Muscle of leg (tissue), 11 donors: Measurements from ENCODE around the gene EHMT1. TPM values are rescaled to one million over a fixed set of nuclear protein-coding genes. Genes with fewer than 3 reads are reported as not detected.

Experiments
- DNase-seq: peaks from one replicate; pipeline ENCODE4 v3.0.0; 2013
- H3K27ac ChIP-seq: one replicate; pipeline ENCODE4 v1.5.1; 2013; ENCODE audit warnings: mild to moderate bottlenecking, low read length, control low read depth
- H3K27me3 ChIP-seq: one replicate; pipeline ENCODE4 v1.6.1; 2013; ENCODE audit warnings: low read length; ENCODE audit not compliant: control insufficient read depth, insufficient read depth
- H3K36me3 ChIP-seq: one replicate; pipeline ENCODE4 v1.6.1; 2013; ENCODE audit warnings: low read length; ENCODE audit not compliant: control insufficient read depth, insufficient read depth
- H3K4me1 ChIP-seq: one replicate; pipeline ENCODE4 v1.6.1; 2013; ENCODE audit warnings: low read length; ENCODE audit not compliant: control insufficient read depth, insufficient read depth
- H3K4me3 ChIP-seq: one replicate; pipeline ENCODE4 v1.5.1; 2013; ENCODE audit warnings: low read length, control low read depth
- H3K9me3 ChIP-seq: replicated peaks from 2 replicates; pipeline ENCODE4 v1.6.1; 2013; ENCODE audit warnings: low read depth, low read length; ENCODE audit not compliant: control insufficient read depth
- WGBS: methylation state at CpG from one replicate; pipeline ENCODE4 v1.1.5; 2013; ENCODE audit warnings: missing lambda C conversion rate; ENCODE audit not compliant: insufficient coverage; 5-methylcytosine and 5-hydroxymethylcytosine counted together
- polyA plus RNA-seq, 8 donors: library from polyadenylated mRNA; unstranded; fragments of 120-200 nt; gene quantifications; one replicate each; pipeline versions ENCODE4 v1.2.1 to v1.2.3, GENCODE V29; 2013; ENCODE audit warnings: inconsistent platforms in 1 of 8, low replicate concordance in 1 of 8; ENCODE audit not compliant: insufficient read length in 8 of 8, insufficient read depth in 1 of 8
- total RNA-seq: library from RNA; stranded (reverse); fragments of 120-200 nt; gene quantifications from one replicate; pipeline ENCODE4 v1.2.4, GENCODE V29; 2013

EHMT1 gene
- total and polyA plus RNA-seq, 9 donors = 29.9 to 59.7 (median 47.7) TPM

DNA sequence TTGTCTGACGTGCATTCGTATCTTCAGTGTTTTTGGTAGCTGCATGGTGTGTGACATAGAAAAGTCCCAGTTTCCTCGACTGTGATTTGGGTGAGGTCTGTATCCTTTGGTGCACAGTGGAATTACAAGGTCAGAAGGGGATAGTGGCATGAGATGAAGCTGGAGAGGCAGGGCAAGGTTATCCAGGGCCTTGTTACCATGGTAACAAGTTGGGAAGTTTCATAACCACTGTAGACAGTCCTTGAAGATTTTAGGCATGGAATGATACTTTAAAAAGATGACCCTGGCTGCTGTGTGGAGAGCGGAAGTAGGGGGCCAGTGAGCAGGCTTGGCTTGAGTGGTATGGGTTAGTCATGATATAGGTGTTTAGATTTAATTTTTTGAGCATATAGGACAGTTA is 11.9 kb downstream of the EHMT1 start:
- H3K36me3 ChIP-seq = no peaks in the 10 kb centered on the region
- no peak for DNase-seq
- H3K4me1 ChIP-seq = peaks cover 5% of the 10 kb centered on the region
- H3K9me3 ChIP-seq = no peaks in the 10 kb centered on the region
- H3K4me3 ChIP-seq = no peak overlapping the region
- no peaks in the 10 kb centered on the region for H3K27me3 ChIP-seq
- H3K27ac ChIP-seq = no peak overlapping the region
- 88% methylated on average over 3 of the region's 4 CpGs for WGBS

DNA sequence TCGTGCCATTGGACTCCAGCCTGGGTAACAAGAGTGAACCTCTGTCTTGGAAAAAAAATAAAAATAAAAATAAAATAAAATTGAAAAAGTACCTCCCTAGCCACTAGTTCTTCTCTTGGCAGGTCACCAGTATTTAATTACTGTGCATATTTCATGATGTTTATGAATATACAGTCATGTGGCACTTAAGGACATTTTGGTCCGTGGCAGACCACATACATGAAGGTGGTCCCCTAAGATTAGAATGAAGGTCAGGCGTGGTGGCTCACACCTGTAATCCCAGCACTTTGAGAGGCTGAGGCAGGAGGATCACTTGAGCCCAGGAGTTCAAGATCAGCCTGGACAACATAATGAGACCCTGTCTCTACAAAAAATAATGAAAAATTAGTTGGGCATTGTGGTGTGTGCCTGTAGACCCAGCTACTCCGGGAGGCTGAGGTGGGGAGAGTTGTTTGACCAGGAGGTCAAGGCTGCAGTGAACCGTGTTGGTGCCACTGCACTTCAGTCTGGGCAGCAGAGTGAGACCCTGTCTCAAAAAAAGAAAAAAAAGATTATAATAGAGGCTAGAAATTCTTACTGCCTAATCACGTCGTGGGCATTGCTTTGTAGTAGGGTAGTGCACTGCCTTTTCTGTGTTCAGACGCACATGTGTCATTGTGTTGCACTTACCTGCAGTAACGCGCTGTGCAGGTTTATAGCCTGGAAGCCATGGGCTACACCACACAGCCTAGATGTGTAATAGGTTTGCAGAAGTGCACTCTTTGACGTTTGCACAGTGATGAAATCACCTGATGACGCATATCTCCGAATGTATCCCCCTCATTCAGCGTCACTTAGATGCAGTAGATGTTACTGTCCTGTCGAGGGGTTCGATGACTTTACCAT is 12.8 kb downstream of the EHMT1 start:
- peaks cover 5% of the 10 kb centered on the region for H3K4me1 ChIP-seq

DNA sequence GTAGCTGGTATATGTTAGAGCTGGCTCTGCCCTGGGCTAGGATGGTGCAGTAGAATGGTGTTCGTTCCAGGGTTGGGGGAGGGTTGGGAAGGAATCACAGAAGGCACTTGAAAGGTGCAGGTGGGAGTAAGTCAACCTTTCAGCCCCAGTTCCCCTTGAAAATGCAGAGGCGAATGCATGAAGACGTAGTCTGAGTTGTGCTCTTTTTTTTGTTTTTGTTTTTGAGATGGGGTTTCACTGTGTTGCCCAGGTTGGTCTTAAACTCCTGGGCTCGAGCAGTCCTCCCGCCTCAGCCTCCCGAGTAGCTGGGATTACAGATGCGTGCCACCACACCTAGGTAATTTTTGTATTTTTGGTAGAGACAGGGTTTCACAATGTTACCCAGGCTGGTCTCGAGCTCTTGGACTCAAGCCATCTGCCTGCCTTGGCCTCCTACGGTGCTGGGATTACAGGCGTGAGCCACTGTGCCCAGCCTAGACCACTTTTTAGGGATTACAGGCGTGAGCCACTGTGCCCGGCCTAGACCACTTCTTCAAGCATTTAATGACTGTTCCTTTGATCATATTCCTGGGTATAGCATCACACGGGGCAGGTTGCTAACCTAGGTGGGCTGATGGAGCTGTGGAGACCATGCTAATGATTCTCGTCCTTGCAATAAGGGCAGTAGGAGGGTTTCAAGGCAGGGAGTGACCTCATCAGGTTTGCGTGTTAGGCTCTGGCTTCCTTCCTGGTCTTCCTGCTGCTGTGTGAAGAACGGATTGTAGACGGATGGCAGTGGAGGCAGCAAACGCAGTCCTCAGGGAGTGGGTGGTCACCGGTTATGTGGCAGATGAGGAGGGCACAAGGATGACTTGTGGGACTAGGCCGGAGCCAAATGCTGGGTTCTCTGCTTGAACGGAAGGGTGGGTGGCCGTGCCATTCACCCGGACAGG is 13.7 kb downstream of the EHMT1 start:
- Histone ChIP-seq H3K4me3 (no peak overlapping the region), H3K36me3 (no peaks in the 10 kb centered on the region), H3K27me3 (no peaks in the 10 kb centered on the region), H3K9me3 (no peaks in the 10 kb centered on the region), H3K27ac (no peak overlapping the region), H3K4me1 (peaks cover 5% of the 10 kb centered on the region)
- DNase-seq = no peak
- WGBS = 69% methylated on average over 18 of the region's 23 CpGs

More for the DNA sequence above, 12.8 kb downstream of the EHMT1 start:
- H3K9me3 ChIP-seq = no peaks in the 10 kb centered on the region
- H3K4me3 ChIP-seq = no peak overlapping the region
- no peaks in the 10 kb centered on the region for H3K36me3 ChIP-seq
- 91% methylated on average over 8 of the region's 16 CpGs for WGBS
- H3K27me3 ChIP-seq = no peaks in the 10 kb centered on the region
- no peak overlapping the region for H3K27ac ChIP-seq
- DNase-seq = no peak

DNA sequence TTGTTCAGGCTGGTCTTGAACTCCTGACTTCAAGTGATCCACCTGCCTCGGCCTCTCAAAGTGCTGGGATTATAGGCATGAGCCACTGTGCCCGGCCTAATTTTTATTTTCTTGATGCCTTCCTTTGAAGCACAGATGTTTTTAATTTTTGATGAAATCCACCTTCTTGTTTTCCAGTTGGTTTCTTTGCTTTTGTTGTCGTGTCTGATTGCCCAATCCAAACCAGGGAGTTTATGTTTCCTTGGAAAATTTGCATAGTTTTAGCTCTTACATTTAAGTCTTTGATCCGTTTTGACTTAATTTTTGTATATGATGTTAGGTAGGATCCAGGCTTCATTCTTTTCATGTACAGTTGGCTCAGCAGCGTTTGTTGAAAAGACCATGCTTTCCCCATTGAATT is 15.2 kb downstream of the EHMT1 start:
- H3K36me3 ChIP-seq = no peaks in the 10 kb centered on the region
- no peaks in the 10 kb centered on the region for H3K27me3 ChIP-seq
- H3K4me1 ChIP-seq = peaks cover 2% of the 10 kb centered on the region
- H3K27ac ChIP-seq = no peak overlapping the region
- H3K4me3 ChIP-seq = no peak overlapping the region
- DNase-seq = no peak
- WGBS = 80% methylated on average over 1 of the region's 5 CpGs
- no peaks in the 10 kb centered on the region for H3K9me3 ChIP-seq

DNA sequence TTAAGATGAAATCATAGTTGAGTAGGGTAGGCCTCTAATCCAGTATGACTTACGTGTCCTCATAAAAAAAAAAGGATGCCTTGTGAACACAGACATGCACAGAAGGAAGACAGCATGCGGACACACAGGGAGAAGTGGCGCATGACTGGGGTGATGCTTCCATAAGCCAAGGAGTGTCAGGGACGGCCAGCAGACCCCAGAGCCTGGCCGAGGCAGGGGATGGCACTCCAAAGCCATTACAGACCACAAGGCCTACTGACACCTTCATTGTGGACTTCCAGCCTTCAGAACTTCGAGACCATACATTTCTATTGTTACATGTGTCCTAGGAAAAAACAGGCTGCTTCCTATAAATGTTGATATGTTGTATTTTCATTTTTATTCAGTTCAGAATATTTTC is 19.9 kb downstream of the EHMT1 start:
- Histone ChIP-seq H3K27ac (no peak overlapping the region), H3K4me3 (no peak overlapping the region), H3K9me3 (no peaks in the 10 kb centered on the region), H3K27me3 (no peaks in the 10 kb centered on the region), H3K36me3 (peaks cover 4% of the 10 kb centered on the region), H3K4me1 (no peaks in the 10 kb centered on the region)
- DNase-seq = no peak
- WGBS = 85% methylated on average over 2 of the region's 6 CpGs

DNA sequence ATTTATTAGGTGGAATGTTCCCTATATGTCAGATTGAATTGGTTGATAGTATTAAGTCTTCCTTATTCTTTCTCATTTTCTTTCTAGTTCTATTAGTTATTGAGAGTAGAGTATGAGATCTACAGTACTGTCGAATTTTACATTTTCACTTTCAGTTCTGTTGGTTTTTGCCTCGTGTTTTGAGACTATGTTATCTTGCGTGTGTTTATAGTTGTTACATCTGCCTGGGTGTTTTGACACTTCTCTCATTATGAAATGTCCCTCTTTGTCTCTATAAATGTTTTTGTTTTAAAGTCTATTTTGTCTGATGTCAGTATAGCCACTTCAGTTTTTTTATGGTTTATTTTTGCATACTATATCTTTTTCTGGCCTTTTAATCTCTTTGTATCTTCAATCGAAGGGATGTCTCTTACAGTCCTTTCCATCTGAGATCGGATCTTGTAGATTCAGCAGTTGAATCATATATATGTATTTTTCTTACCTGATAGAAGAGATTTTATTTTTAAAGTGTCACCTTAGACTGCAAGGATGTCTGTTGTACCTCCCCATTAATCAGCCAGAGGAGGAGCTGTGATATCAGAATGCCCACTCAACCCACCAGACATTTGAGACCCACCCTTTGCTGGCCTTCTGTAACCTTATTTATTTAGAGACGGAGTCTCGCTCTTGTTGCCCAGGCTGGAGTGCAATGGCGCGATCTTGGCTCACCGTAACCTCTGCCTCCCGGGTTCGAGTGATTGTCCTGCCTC is 20.7 kb downstream of the EHMT1 start:
- no peak overlapping the region for H3K4me3 ChIP-seq
- no peaks in the 10 kb centered on the region for H3K27me3 ChIP-seq
- H3K27ac ChIP-seq = no peak overlapping the region
- peaks cover 4% of the 10 kb centered on the region for H3K36me3 ChIP-seq
- no peaks in the 10 kb centered on the region for H3K9me3 ChIP-seq
- DNase-seq = no peak
- H3K4me1 ChIP-seq = no peaks in the 10 kb centered on the region
- WGBS = 96% methylated on average over 4 of the region's 12 CpGs

DNA sequence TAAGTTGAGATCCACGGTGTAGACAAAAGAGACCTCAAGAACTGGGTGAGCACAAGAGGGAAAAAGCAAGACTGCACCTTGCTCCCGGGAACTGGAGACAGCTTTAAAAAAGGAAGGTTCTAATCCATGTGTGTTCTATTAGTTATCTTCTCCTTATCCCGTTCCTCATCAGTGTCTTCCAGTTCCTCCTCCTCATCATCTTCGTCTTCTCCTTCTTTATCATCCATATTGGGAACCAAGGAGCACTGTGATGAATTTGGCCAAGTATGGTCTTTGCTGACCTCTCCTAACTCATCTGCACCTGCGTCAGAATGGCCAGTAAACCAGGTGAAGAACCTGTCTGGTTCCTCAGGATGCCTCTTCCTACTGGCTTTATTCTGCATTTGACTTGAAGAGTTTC is 22.1 kb downstream of the EHMT1 start:
- Histone ChIP-seq H3K4me3 (no peak overlapping the region), H3K36me3 (peaks cover 4% of the 10 kb centered on the region), H3K27me3 (no peaks in the 10 kb centered on the region), H3K4me1 (no peaks in the 10 kb centered on the region), H3K27ac (no peak overlapping the region), H3K9me3 (no peaks in the 10 kb centered on the region)
- no CpG with 5 or more reads among the region's 5 CpGs for WGBS
- DNase-seq = no peak

DNA sequence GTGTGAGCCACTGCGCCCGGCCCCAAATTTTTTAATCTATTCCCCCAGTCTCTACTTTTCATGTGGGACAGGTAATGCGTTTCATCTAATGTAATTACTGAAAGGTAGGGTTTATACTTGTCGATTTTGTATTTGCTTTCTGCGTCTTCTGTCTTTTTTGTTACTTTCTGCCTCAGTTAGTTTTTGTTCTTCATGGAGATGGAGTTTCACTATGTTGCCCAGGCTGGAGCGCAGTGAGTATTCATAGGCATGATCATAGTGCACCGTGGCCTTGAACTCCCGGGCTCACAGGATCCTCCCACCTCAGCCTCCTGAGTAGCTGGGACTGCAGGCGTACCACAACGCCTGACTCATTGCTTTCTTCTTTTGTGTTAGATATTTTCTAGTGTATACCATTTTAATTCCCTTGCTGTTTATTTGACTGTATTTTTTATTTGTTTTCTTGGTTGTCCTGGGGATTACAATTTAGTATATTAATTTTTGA is 23.4 kb downstream of the EHMT1 start:
- no peaks in the 10 kb centered on the region for H3K4me1 ChIP-seq
- peaks cover 6% of the 10 kb centered on the region for H3K36me3 ChIP-seq
- WGBS = no CpG with 5 or more reads among the region's 10 CpGs
- DNase-seq = no peak
- H3K9me3 ChIP-seq = no peaks in the 10 kb centered on the region
- no peak overlapping the region for H3K4me3 ChIP-seq
- no peak overlapping the region for H3K27ac ChIP-seq
- no peaks in the 10 kb centered on the region for H3K27me3 ChIP-seq

DNA sequence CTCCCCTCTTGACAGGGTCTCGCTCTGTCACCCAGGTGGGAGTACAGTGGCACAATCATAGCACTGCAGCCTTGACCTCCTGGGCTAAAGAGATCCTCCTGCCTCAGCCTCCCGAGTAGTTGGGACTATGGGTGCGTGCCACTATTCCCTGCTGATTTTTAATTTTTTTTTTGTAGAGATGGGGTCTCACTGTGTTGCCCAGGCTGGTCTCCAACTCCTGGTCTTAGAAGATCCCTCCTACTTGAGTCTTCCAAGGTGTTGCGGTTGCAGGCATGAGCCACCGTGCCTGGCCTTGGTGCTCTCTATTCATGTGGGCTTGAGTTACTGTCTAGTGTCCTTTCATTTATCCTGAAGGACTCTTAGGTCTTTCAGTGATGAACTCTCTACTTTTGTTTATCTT is 24.1 kb downstream of the EHMT1 start:
- no peak for DNase-seq
- Histone ChIP-seq H3K4me1 (no peaks in the 10 kb centered on the region), H3K36me3 (peaks cover 9% of the 10 kb centered on the region), H3K27me3 (no peaks in the 10 kb centered on the region), H3K27ac (no peak overlapping the region), H3K4me3 (no peak overlapping the region), H3K9me3 (no peaks in the 10 kb centered on the region)
- WGBS = 100% methylated on average over 3 of the region's 5 CpGs
